ENCODE data around the gene ST3GAL3. TPM values are rescaled to one million over a fixed set of nuclear protein-coding genes. Genes with fewer than 3 reads are reported as not detected.

ST3GAL3 gene
- polyA plus RNA-seq, 2 of the 4 experiments (the other 2 are of a cell fraction), result 2.5 to 4.0 TPM

DNA sequence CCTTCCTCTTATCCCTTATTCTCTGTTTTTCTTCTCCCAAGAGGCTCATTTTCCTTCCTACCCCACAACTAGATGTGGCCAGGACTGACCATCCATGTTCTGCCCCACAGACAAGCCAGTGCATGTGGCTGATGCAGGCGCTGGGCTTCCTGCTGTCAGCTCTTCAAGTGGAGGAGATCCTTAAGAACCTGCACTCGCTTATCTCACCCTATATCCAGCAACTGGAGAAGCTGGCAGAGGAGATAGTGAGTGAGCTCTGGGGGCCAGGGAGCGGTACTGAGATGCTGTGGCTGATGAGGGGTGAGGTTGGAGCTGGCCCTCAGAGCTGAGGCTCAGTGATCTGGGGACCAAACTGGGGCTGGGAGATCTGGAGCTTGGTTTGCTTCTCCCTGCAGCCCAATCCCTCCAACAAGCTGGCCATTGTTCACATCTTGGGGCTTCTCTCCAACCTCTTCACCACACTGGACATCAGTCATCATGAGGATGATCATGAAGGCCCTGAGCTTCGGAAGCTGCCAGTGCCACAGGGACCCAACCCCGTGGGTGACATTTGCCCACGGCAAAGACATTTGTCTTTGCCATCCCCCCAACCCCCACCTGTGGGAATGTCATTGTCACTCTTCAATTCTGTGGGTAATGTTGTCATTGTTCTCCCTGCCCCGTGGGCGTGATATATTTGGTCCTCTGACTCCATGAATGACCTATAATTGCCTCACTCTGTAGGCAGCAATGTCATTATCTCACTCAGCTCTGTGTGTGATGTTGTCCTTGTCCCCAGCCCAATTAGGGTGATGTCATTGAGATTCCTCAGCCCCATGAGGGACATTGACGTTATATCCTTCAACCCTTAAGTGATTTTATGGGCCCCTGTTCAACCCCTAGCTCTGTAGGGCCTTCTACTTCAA is 251.3 kb downstream of the ST3GAL3 start:
- TF ChIP-seq CBX8 (IDR thresholded peaks at IDR 0.05), result no peak
- no peak for TF ChIP-seq MAZ (IDR thresholded peaks at IDR 0.05; ENCODE audit: borderline replicate concordance, low read depth, low read length)
- TF ChIP-seq USF2 (IDR thresholded peaks at IDR 0.05), result no peak
- no peak for TF ChIP-seq MYC (IDR thresholded peaks at IDR 0.05; ENCODE audit: borderline replicate concordance, low read length)
- no peak for TF ChIP-seq ZC3H11A (IDR thresholded peaks at IDR 0.05)
- TF ChIP-seq TFCP2L1 (CRISPR knock-in tag; IDR thresholded peaks at IDR 0.05), result no peak
- H3K9me3 ChIP-seq, result no peaks in the 10 kb centered on the region
- CTCF ChIA-PET, result interaction anchor here (1.2 to 1.8 kb wide), 4 partner anchors 9 to 195 kb away, joined by 5 to 7 read pairs (median 6); no protein-coding TSS in a partner anchor
- no peak overlapping the region for H3K4me2 ChIP-seq
- no peak overlapping the region for H3K27ac ChIP-seq
- H3K4me1 ChIP-seq, result no peaks in the 10 kb centered on the region
- WGBS (ENCODE audit: missing lambda C conversion rate), result 88% methylated on average over 9 of the region's 9 CpGs
- no peak overlapping the region for H3K4me3 ChIP-seq
- FAIRE-seq (no peak), ATAC-seq (no peak), DNase-seq (ENCODE audit: low read depth in 1 of 2, low spot score in 1 of 2) (no peak)
- POLR2A ChIA-PET, result no interaction called here

GRCh38 chr1:43960798-43961197 is 253.5 kb downstream of the ST3GAL3 start:
- 89% methylated on average over 8 of the region's 8 CpGs for WGBS (ENCODE audit: missing lambda C conversion rate)
- Histone ChIP-seq H3K4me1 (no peaks in the 10 kb centered on the region), H3K27ac (no peak overlapping the region), H3K4me2 (no peak overlapping the region), H3K4me3 (no peak overlapping the region), H3K9me3 (no peaks in the 10 kb centered on the region)
- FAIRE-seq (no peak), DNase-seq (ENCODE audit: low read depth in 1 of 2, low spot score in 1 of 2) (no peak), ATAC-seq (no peak)
- no peak for TF ChIP-seq NFE2L2 (conservative IDR thresholded peaks at IDR 0.05; ENCODE audit: low read length)
- TF ChIP-seq JUNB (IDR thresholded peaks at IDR 0.05), result no peak
- TF ChIP-seq RCOR1 (IDR thresholded peaks at IDR 0.05; ENCODE audit: low read depth, low read length), result no peak
- no peak for TF ChIP-seq MYC (IDR thresholded peaks at IDR 0.05; ENCODE audit: borderline replicate concordance, low read length)
- no peak for TF ChIP-seq BCL3 (IDR thresholded peaks at IDR 0.05)
- no peak for TF ChIP-seq MAFK (IDR thresholded peaks at IDR 0.05; ENCODE audit: partially characterized antibody)
- TF ChIP-seq POLR2A (IDR thresholded peaks at IDR 0.05; ENCODE audit: low read length), result no peak
- ChIA-PET POLR2A (no interaction called here), CTCF (interaction anchor here (1.0 to 1.3 kb wide), 4 partner anchors 9 to 151 kb away, joined by 3 read pairs; partner anchors contain the start of gene DPH2)

- no peak overlapping the region for H3K4me3 ChIP-seq
- no peak for ATAC-seq
- H3K9me3 ChIP-seq, result no peaks in the 10 kb centered on the region
- DNase-seq (ENCODE audit: low read depth in 1 of 2, low spot score in 1 of 2), result no peak
- H3K27ac ChIP-seq, result no peak overlapping the region
- ChIA-PET CTCF (interaction anchor here (1.0 to 2.0 kb wide), 3 partner anchors 12 to 27 kb away, joined by 3 to 5 read pairs (median 3); no protein-coding TSS in a partner anchor), POLR2A (no interaction called here)
- H3K4me2 ChIP-seq, result no peak overlapping the region
- WGBS (ENCODE audit: missing lambda C conversion rate), result 77% methylated on average over 3 of the region's 3 CpGs
- no peaks in the 10 kb centered on the region for H3K4me1 ChIP-seq
- no peak for FAIRE-seq
- no peak for TF ChIP-seq E2F6 (IDR thresholded peaks at IDR 0.05; ENCODE audit: borderline replicate concordance, low read depth)
- no peak for TF ChIP-seq POLR2AphosphoS2 (conservative IDR thresholded peaks at IDR 0.05; ENCODE audit: low read length)
- no peak for TF ChIP-seq KDM1A (IDR thresholded peaks at IDR 0.05; ENCODE audit: low read depth)
- no peak for TF ChIP-seq HOXB5 (CRISPR knock-in tag; IDR thresholded peaks at IDR 0.05)
- TF ChIP-seq FOSL2 (IDR thresholded peaks at IDR 0.05), result no peak
- no peak for TF ChIP-seq FOSL2 (CRISPR knock-in tag; IDR thresholded peaks at IDR 0.05)
- no peak for TF ChIP-seq RCOR1 (IDR thresholded peaks at IDR 0.05; ENCODE audit: low read depth, low read length)
- no peak for TF ChIP-seq RFX5 (IDR thresholded peaks at IDR 0.05)
- no peak for TF ChIP-seq GATA3 (IDR thresholded peaks at IDR 0.05; ENCODE audit: borderline replicate concordance)
- no peak for TF ChIP-seq RNF2 (IDR thresholded peaks at IDR 0.05; ENCODE audit: borderline replicate concordance, low read depth)
- no peak for TF ChIP-seq CEBPB (IDR thresholded peaks at IDR 0.05)
Observed at GRCh38 chr1:43961692-43962091, 254.4 kb downstream of the ST3GAL3 start.
